H9 (cell line): ENCODE measurements around the gene BICD2. TPM values are rescaled to one million over a fixed set of nuclear protein-coding genes. Genes with fewer than 3 reads are reported as not detected.

Experiments
- DNase-seq: peaks from one replicate; pipeline ENCODE4 v3.0.0-alpha.2; 2017
- H2AFZ ChIP-seq: one replicate; pipeline ENCODE4 v1.6.1; 2013; ENCODE audit warnings: mild to moderate bottlenecking, low read length, control low read depth, moderate library complexity
- H2AK5ac ChIP-seq: 2 replicates; pipeline ENCODE4 v1.6.1; 2013; ENCODE audit warnings: low read length, control low read depth, mixed read lengths; ENCODE audit not compliant: insufficient read length
- H2BK120ac ChIP-seq: one replicate; pipeline ENCODE4 v1.6.1; 2013; ENCODE audit warnings: low read depth, mild to moderate bottlenecking, low read length, control low read depth, inconsistent platforms; ENCODE audit not compliant: poor library complexity, severe bottlenecking
- H2BK12ac ChIP-seq: 2 replicates; pipeline ENCODE4 v1.6.1; 2013; ENCODE audit warnings: low read length, control low read depth, mixed read lengths, low read depth; ENCODE audit not compliant: insufficient read length
- H2BK15ac ChIP-seq: 2 replicates; pipeline ENCODE4 v1.6.1; 2013; ENCODE audit warnings: low read depth, low read length, control low read depth
- H2BK20ac ChIP-seq: one replicate; pipeline ENCODE4 v1.6.1; 2013; ENCODE audit warnings: low read depth, mild to moderate bottlenecking, low read length, control low read depth, inconsistent platforms; ENCODE audit not compliant: poor library complexity, severe bottlenecking
- H2BK5ac ChIP-seq: 2 replicates; pipeline ENCODE4 v1.6.1; 2013; ENCODE audit warnings: low read length, control low read depth, mixed read lengths; ENCODE audit not compliant: insufficient read length
- H3K14ac ChIP-seq: 2 replicates; pipeline ENCODE4 v1.6.1; 2013; ENCODE audit warnings: low read length, control low read depth; ENCODE audit not compliant: insufficient read depth
- H3K18ac ChIP-seq: 2 replicates; pipeline ENCODE4 v1.6.1; 2013; ENCODE audit warnings: low read depth, mild to moderate bottlenecking, mixed read lengths, low read length, control low read depth; ENCODE audit not compliant: insufficient read length
- H3K23ac ChIP-seq: 2 replicates; pipeline ENCODE4 v1.6.1; 2013; ENCODE audit warnings: low read length, control low read depth, mixed read lengths, low read depth; ENCODE audit not compliant: insufficient read length
- H3K23me2 ChIP-seq: 2 replicates; pipeline ENCODE4 v1.6.1; 2013; ENCODE audit warnings: low read depth, mild to moderate bottlenecking, mixed read lengths, low read length, control low read depth; ENCODE audit not compliant: insufficient read length, poor library complexity, severe bottlenecking
- H3K27ac ChIP-seq: 2 replicates; pipeline ENCODE4 v1.5.1; 2013; ENCODE audit warnings: low read length, control low read depth, mixed read lengths, low read depth; ENCODE audit not compliant: insufficient read length
- H3K27me3 ChIP-seq: 2 replicates; pipeline ENCODE4 v1.6.1; 2013; ENCODE audit warnings: low read length, control low read depth, inconsistent platforms; ENCODE audit not compliant: insufficient read depth
- H3K4ac ChIP-seq: 2 replicates; pipeline ENCODE4 v1.6.1; 2013; ENCODE audit warnings: low read depth, mild to moderate bottlenecking, control low read depth, inconsistent platforms, low read length, moderate library complexity
- H3K4me1 ChIP-seq: 2 replicates; pipeline ENCODE4 v1.6.1; 2013; ENCODE audit warnings: low read length, control low read depth, inconsistent platforms; ENCODE audit not compliant: insufficient read depth
- H3K4me2 ChIP-seq: 2 replicates; pipeline ENCODE4 v1.6.1; 2013; ENCODE audit warnings: low read length, control low read depth, mixed read lengths; ENCODE audit not compliant: insufficient read length, insufficient read depth
- H3K56ac ChIP-seq: 2 replicates; pipeline ENCODE4 v1.6.1; 2013; ENCODE audit warnings: low read depth, mild to moderate bottlenecking, mixed read lengths, low read length, control low read depth; ENCODE audit not compliant: insufficient read length
- H3K79me1 ChIP-seq: 2 replicates; pipeline ENCODE4 v1.6.1; 2013; ENCODE audit warnings: low read depth, mild to moderate bottlenecking, moderate library complexity, low read length, control low read depth, inconsistent platforms; ENCODE audit not compliant: insufficient read depth, poor library complexity, severe bottlenecking
- H3K79me2 ChIP-seq: 2 replicates; pipeline ENCODE4 v1.6.1; 2013; ENCODE audit warnings: low read length, control low read depth, inconsistent platforms; ENCODE audit not compliant: insufficient read depth
- H3K9ac ChIP-seq: 2 replicates; pipeline ENCODE4 v1.6.1; 2013; ENCODE audit warnings: low read length, control low read depth, mixed read lengths; ENCODE audit not compliant: insufficient read length; ENCODE audit errors: extremely low read depth
- H3K9me3 ChIP-seq: one replicate; pipeline ENCODE4 v1.6.1; 2013; ENCODE audit warnings: low read depth, low read length, inconsistent platforms; ENCODE audit not compliant: control insufficient read depth
- H3T11ph ChIP-seq: one replicate; pipeline ENCODE4 v1.6.1; 2013; ENCODE audit warnings: mild to moderate bottlenecking, low read length, control low read depth, inconsistent platforms
- H4K20me1 ChIP-seq: one replicate; pipeline ENCODE4 v1.6.1; 2013; ENCODE audit not compliant: control insufficient read depth, insufficient read length, insufficient read depth
- H4K5ac ChIP-seq: 2 replicates; pipeline ENCODE4 v1.6.1; 2013; ENCODE audit warnings: low read depth, mild to moderate bottlenecking, mixed read lengths, low read length, control low read depth; ENCODE audit not compliant: insufficient read length
- H4K8ac ChIP-seq: replicated peaks from 2 replicates; pipeline ENCODE4 v1.6.1; 2013; ENCODE audit warnings: low read length, control low read depth, mixed read lengths, low read depth; ENCODE audit not compliant: insufficient read length
- H4K91ac ChIP-seq: 2 replicates; pipeline ENCODE4 v1.6.1; 2013; ENCODE audit warnings: low read depth, mild to moderate bottlenecking, moderate library complexity, mixed read lengths, low read length, control low read depth; ENCODE audit not compliant: insufficient read length
- H3K27ac Mint-ChIP-seq, 3 experiments: 2 replicates in 2 of 3; 3 replicates in 1 of 3; pipeline ENCODE4 v1.8.0; 2020 to 2021; ENCODE audit warnings: mixed read lengths in 3 of 3, mild to moderate bottlenecking in 1 of 3, moderate library complexity in 1 of 3
- H3K27me3 Mint-ChIP-seq: 2 replicates; pipeline ENCODE4 v1.8.0; 2021; ENCODE audit warnings: low read depth, mild to moderate bottlenecking, moderate library complexity, mixed read lengths
- H3K36me3 Mint-ChIP-seq, 3 experiments: 2 replicates in 2 of 3; 3 replicates in 1 of 3; pipeline ENCODE4 v1.8.0; 2020 to 2021; ENCODE audit warnings: low read depth in 3 of 3, mixed read lengths in 3 of 3; ENCODE audit not compliant: insufficient read depth in 1 of 3
- H3K4me1 Mint-ChIP-seq, 2 experiments: 2 replicates each; pipeline ENCODE4 v1.8.0; 2020; ENCODE audit warnings: mixed read lengths in 2 of 2
- H3K4me3 Mint-ChIP-seq, 2 experiments: 2 replicates in 1 of 2; 3 replicates in 1 of 2; pipeline ENCODE4 v1.8.0; 2020 to 2021; ENCODE audit warnings: mild to moderate bottlenecking in 2 of 2, mixed read lengths in 2 of 2, moderate library complexity in 1 of 2
- H3K9me3 Mint-ChIP-seq, 2 experiments: 2 replicates in 1 of 2; 3 replicates in 1 of 2; pipeline ENCODE4 v1.8.0; 2020; ENCODE audit warnings: mild to moderate bottlenecking in 2 of 2, mixed read lengths in 2 of 2, moderate library complexity in 1 of 2
- CTCF ChIP-seq: fragments of 200-600 bp; sonication (generic); conservative IDR thresholded peaks from 3 replicates; pipeline ENCODE4 v1.8.0; 2021; ENCODE audit warnings: antibody characterized with exemption, mild to moderate bottlenecking
- WGBS: extraction: QIAGEN DNeasy Blood & Tissue Kit; methylation state at CpG from one replicate; pipeline ENCODE4 v1.1.7; 2013; ENCODE audit warnings: missing lambda C conversion rate, low lambda C conversion rate, mixed read lengths; ENCODE audit not compliant: insufficient read length; ENCODE audit errors: extremely low coverage; 5-methylcytosine and 5-hydroxymethylcytosine counted together
- total RNA-seq: library from RNA; stranded (reverse); gene quantifications from 2 replicates; pipeline ENCODE4 v1.2.1, GENCODE V29; 2021

The BICD2 gene
- total RNA-seq, 1 experiment from 2014 or later = 22.3 TPM

- no peak for DNase-seq
- Histone ChIP-seq H3K4ac (no peak overlapping the region), H4K8ac (no peak overlapping the region), H3K56ac (no peak overlapping the region), H2BK20ac (no peak overlapping the region), H2AK5ac (no peak overlapping the region), H3K27me3 (no peaks in the 10 kb centered on the region), H4K5ac (no peak overlapping the region), H2BK12ac (no peak overlapping the region), H3K23me2 (no peaks in the 10 kb centered on the region), H3K14ac (no peak overlapping the region; the same call in 1 of the 2 replicates), H3K4me2 (no peak overlapping the region), H2BK15ac (no peak overlapping the region), H3K9ac (no peak overlapping the region), H3K18ac (no peak overlapping the region), H2AFZ (no peak overlapping the region), H3K9me3 (no peaks in the 10 kb centered on the region), H2BK120ac (no peak overlapping the region), H3K4me1 (no peaks in the 10 kb centered on the region), H3K23ac (no peak overlapping the region), H3K79me2 (no peaks in the 10 kb centered on the region; the same call in 1 of the 2 replicates), H3K79me1 (no peaks in the 10 kb centered on the region), H4K20me1 (no peaks in the 10 kb centered on the region), H3K27ac (no peak overlapping the region), H4K91ac (no peak overlapping the region), H2BK5ac (no peak overlapping the region), H3T11ph (no peak overlapping the region)
- WGBS = no CpG with 5 or more reads among the region's 14 CpGs
- no peaks in the 10 kb centered on the region for H3K27me3 Mint-ChIP-seq
- TF ChIP-seq CTCF = no peak
- H3K4me1 Mint-ChIP-seq = no peaks in the 10 kb centered on the region
- peak overlapping the region in 2 of 3 experiments; percentile 72 to 77; a peak in 5 of 7 replicates for H3K27ac Mint-ChIP-seq
- H3K9me3 Mint-ChIP-seq = no peaks in the 10 kb centered on the region
- H3K36me3 Mint-ChIP-seq = peaks cover 5 to 29% (median 9%) of the 10 kb centered on the region in 3 experiments
- no peak overlapping the region; a peak in 1 of 5 replicates for H3K4me3 Mint-ChIP-seq
Measured at GRCh38 chr9:92727716-92728700, 36.6 kb downstream of the BICD2 start.
